HG02571 (cell line): Measurements from ENCODE around the gene NTN4.
"Not testable (repeated sequence)": the region's sequence is repeated elsewhere in the genome, so short reads cannot be mapped to it uniquely, and the experiment has no call there.

ENCODE experiments used
- ATAC-seq: cut with Tn5 transposase; IDR thresholded peaks from one replicate; pipeline ENCODE4 v1.9.1; 2021; ENCODE audit warnings: mild to moderate bottlenecking, moderate library complexity; ENCODE audit not compliant: unreplicated experiment

The NTN4 gene

DNA sequence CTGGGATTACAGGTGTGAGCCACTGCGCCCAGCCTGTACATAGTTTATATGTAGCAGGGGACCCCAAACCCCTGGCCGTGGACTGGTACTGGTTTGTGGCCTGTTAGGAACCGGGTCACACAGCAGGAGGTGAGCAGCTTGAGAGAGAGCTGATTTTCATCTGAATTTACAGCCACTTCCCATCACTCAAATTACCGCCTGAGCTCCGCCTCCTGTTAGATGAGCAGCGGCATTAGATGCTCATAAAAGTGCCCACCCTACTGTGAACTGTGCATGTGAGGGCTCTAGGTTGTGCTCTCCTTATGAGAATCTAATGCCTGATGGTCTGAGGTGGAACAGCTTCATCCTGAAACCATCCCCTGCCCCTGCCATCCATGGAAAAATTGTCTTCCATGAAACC lies 119.3 kb downstream of the NTN4 start:
- no peak for ATAC-seq

DNA sequence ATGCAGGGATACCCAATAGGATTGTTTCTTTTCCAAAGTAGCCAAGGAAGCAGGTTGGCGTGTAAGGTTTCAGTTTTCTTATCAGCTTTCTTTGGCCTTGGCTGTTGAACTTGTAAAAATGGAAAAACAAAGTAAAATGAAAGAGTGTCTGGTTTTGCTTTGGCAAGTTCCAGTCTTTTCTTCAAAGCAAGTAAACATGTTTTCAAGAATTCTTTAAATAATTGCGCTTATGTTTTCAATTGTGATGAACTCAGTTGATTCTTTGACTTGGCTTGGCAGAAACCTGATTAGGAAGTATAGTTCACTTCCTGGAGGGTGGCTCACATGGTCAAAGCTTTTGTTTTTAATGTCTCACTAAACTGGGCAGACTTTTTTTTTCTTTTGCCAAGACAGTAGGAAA lies 127.0 kb downstream of the NTN4 start:
- ATAC-seq, result no peak

GRCh38 chr12:95661360-95661759 lies 129.2 kb downstream of the NTN4 start:
- ATAC-seq, result no peak

DNA sequence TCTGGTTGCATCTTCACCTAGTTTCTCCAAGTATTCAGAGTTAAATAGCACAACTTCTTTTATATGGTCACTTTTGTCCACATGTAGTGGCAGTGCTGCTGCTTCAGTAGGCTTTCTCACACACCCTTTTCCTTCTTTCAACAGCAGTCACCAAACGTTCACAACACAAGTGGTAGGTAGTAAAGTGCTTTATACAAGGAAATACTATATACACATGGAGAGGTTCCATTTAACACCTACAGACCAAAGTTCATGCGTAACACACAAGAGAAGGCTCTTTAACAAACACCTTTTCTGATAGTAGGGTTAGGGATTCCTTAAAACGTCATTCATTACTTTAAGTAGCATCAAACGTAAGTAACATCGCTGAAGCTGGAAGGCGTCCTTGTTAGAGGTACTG lies 132.2 kb downstream of the NTN4 start:
- ATAC-seq, result no peak

DNA sequence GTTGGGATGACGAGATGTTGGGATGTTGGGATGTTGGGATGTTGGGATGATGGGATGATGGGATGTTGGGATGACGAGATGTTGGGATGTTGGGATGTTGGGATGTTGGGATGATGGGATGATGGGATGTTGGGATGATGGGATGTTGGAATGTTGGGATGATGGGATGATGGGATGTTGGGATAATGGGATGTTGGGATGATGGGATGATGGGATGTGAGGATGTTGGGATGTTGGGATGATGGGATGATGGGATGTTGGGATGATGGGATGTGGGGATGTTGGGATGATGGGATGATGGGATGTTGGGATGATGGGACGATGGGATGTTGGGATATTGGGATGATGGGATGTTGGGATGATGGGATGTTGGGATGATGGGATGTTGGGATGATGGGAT lies 135.9 kb downstream of the NTN4 start:
- not testable (repeated sequence) for ATAC-seq

DNA sequence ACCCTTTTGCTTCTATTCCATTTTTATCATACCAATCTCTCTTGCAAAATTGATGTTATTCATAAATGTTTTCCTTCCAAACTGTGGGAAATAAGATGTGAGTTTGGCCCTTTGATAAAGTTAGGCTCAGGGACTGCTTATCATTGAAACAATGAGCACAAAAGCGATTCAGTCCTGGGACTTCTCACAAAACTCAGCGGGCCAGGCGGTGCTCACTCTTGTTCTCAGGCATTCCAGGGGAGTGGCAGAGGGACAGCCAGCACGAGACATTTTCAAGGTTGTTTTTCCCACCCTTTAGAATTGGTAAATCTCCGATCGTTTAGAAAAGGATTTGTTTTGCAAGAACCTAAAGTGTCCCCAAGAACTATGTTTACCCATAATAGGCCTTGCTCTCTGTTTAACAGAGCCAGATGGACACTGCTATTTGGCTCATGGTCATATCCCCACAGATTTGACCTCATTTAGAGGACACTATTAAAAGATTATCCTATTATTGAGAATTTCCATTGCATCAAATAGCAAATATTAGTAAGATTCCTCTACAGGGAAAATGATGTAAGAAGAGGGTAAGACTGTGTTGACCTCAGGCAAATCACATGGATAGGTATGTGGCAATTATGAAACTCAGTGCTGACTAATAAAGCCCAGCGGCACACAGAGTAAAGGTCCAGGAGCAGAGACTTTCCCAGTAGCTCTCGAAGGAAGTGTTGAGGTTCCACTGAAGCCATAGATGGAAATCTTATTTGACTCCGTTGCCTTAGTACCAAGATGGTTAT lies 136.6 kb downstream of the NTN4 start:
- no peak for ATAC-seq

DNA sequence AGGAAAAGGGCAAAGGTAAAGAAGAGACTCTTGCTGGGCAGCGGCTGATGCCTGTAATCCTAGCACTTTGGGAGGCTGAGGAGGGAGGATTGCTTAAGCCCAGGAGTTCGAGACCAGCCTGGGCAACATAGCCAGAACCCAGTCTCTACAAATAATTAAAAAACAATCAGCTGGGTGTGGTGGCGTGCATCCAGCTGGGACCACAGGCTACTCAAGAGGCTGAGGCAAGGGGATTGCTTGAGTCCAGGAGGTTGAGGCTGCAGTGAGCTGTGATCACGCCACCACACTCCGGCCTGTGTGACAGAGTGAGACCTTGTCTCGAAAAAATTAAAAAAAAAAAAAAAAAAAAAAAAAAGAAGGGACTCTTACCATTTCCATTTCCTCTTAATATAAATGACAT lies 138.9 kb downstream of the NTN4 start:
- ATAC-seq, result no peak

DNA sequence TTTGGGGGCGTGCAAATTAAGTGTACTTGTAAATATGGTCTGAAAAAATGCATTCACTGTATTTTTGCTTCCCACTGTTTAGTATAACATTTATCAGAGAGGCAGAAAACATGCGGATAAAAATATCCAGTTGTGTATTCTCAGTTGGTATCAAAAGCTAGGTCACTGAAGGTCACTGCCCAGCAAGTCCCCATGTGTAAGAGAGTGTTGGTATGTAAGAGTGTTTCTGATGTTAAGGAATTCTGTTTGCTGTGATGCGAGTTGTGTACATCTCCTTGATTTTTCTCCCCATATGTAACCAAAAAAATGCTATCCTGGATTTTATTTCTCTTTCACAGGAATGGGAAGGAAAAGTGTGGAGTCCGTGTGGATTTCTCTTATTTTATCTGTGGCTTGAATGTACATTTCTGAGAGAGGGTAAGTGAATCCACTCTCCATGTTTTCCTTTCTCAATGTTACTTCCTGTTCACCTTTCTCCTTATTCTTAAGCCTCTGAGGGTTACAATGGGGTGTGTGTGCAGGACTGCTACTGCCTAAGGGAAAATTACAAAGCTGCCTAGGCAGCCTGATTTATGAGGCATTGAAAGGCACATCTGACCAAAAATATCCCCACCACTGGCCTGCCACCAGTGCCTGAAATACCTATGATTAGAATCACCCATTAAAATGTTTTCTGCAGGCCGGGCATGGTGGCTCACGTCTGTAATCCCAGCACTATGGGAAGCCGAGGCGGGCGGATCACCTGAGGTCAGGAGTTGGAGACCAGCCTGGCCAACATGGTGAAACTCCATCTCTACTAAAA lies 141.4 kb downstream of the NTN4 start:
- no peak for ATAC-seq

DNA sequence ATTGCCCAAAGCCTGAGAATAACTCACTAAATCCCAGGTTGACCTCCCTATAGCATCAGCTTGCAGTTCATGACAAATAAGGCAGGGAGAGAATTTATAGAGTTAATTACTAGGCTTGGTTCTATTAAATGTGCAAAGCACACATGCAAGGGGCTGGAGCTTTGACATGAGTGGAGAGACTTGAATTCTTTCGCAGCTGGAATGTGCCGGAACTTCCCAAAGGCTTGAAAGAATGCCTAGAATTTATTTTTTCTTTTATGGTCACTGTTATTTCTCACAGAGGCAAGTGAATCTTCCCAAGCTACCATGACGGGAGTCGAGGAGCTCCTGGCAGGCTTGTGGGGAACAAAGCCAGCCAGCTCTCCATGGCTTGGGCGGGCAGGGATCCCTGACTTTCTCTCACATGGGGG lies 143.8 kb downstream of the NTN4 start:
- no peak for ATAC-seq

GRCh38 chr12:95643256-95643655 lies 147.3 kb downstream of the NTN4 start:
- ATAC-seq, result no peak

GRCh38 chr12:95642583-95642982 lies 148.0 kb downstream of the NTN4 start:
- ATAC-seq, result no peak

- no peak for ATAC-seq
Measured at GRCh38 chr12:95641299-95641952, 149.1 kb downstream of the NTN4 start.

GRCh38 chr12:95640516-95640915 lies 150.0 kb downstream of the NTN4 start:
- ATAC-seq, result no peak

GRCh38 chr12:95637471-95638155 lies 153.0 kb downstream of the NTN4 start:
- no peak for ATAC-seq

DNA sequence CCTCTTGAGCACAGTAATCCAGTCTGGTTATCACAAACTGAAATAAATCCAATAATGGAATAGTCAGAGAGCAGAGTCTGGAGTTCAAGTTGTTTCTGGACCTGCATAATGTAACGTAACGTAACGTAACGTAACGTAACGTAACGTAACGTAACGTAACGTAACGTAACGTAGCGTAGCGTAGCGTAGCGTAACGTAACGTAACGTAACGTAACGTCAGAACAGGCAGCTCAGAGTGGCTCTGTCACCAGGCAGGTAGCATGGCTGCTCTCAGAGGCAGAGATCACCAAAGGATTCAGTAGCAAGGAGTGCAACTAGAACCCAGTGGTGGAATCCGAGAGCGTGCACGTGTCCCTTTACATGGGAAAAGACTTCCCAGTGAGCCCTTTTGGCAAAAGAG lies 153.6 kb downstream of the NTN4 start:
- ATAC-seq, result no peak

- ATAC-seq, result no peak
Measured at GRCh38 chr12:95634622-95635621, 155.6 kb downstream of the NTN4 start.

GRCh38 chr12:95633732-95634465 lies 156.7 kb downstream of the NTN4 start:
- ATAC-seq, result no peak

DNA sequence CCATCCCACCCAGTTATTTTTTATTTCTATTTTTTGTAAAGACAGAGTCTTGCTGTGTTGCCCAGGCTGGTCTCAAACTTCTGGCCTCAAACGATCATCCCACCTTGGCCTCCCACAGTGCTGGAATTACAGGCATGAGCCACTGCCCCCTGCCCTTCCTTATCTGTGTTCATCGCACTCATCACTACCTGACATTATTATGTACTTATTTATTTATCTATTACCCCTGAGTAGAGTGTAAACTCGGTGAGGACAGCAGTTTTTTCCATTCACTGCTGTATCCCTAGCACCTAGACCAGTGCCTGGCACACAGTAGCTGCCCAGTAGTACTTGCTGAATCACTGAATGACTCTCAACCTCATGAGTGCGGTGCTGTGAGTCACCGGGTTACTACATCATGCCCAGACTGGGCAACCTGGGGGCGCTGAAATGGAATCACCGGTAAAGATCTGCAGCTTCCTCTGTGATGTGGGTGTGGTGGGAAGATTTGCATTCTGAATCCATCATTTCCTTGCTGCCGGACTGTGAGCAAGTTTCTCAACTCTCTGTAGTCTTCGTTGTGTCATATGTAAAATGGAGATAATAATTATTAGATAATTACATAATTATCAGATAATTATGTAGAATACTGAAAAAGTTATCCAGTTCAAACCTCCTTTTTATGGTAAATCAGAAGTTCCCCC lies 157.4 kb downstream of the NTN4 start:
- ATAC-seq, result no peak

GRCh38 chr12:95630496-95630895 lies 160.1 kb downstream of the NTN4 start:
- no peak for ATAC-seq
